KOPT-K1 (cell line): ENCODE measurements around the gene S100A8.
"Not testable (repeated sequence)": the region's sequence is repeated elsewhere in the genome, so short reads cannot be mapped to it uniquely, and the experiment has no call there.

Experiments
- H3K27ac ChIP-seq: fragments of 200-600 bp; sonication (generic); 2 replicates; pipeline ENCODE4 v1.5.1; 2016; ENCODE audit warnings: antibody characterized with exemption, mild to moderate bottlenecking, low read depth, low read length; ENCODE audit not compliant: poor library complexity, severe bottlenecking
- H3K36me3 ChIP-seq: fragments of 200-600 bp; sonication (generic); 2 replicates; pipeline ENCODE4 v1.5.1; 2017; ENCODE audit warnings: antibody characterized with exemption, mild to moderate bottlenecking, low read length, moderate library complexity; ENCODE audit not compliant: insufficient read depth
- H3K9me3 ChIP-seq: fragments of 200-600 bp; sonication (generic); 2 replicates; pipeline ENCODE4 v1.5.1; 2017; ENCODE audit warnings: antibody characterized with exemption, low read length, mild to moderate bottlenecking; ENCODE audit not compliant: insufficient read depth, poor library complexity, severe bottlenecking

S100A8 gene

GRCh38 chr1:153354515-153355193 lies 36.2 kb downstream of the S100A8 start:
- Histone ChIP-seq H3K9me3 (no peaks in the 10 kb centered on the region), H3K36me3 (no peaks in the 10 kb centered on the region), H3K27ac (no peak overlapping the region)

GRCh38 chr1:153353226-153353947 lies 37.5 kb downstream of the S100A8 start:
- H3K27ac ChIP-seq: no peak overlapping the region
- H3K9me3 ChIP-seq: no peaks in the 10 kb centered on the region
- no peaks in the 10 kb centered on the region for H3K36me3 ChIP-seq

- Histone ChIP-seq H3K9me3 (no peaks in the 10 kb centered on the region), H3K27ac (no peak overlapping the region), H3K36me3 (no peaks in the 10 kb centered on the region)
These were observed 38.4 kb downstream of the S100A8 start for GRCh38 chr1:153352523-153352922.

GRCh38 chr1:153350321-153350957 lies 40.4 kb downstream of the S100A8 start:
- Histone ChIP-seq H3K36me3 (no peaks in the 10 kb centered on the region), H3K27ac (no peak overlapping the region), H3K9me3 (no peaks in the 10 kb centered on the region)

- no peaks in the 10 kb centered on the region for H3K9me3 ChIP-seq
- no peak overlapping the region for H3K27ac ChIP-seq
- H3K36me3 ChIP-seq: no peaks in the 10 kb centered on the region
These were observed 41.2 kb downstream of the S100A8 start for GRCh38 chr1:153349363-153350320.

GRCh38 chr1:153348511-153349362 lies 42.1 kb downstream of the S100A8 start, which contains the start of gene PGLYRP4:
Gene PGLYRP4 (minus strand): TSS chr1:153348841. CDS start chr1:153347932, 909 bp downstream.
- Histone ChIP-seq H3K36me3 (no peaks in the 10 kb centered on the region), H3K9me3 (no peaks in the 10 kb centered on the region), H3K27ac (no peak within 1 kb of the TSS)

GRCh38 chr1:153347856-153348255 lies 43.0 kb downstream of the S100A8 start:
- Histone ChIP-seq H3K36me3 (no peaks in the 10 kb centered on the region), H3K9me3 (no peaks in the 10 kb centered on the region), H3K27ac (no peak overlapping the region)

GRCh38 chr1:153347049-153347448 lies 43.8 kb downstream of the S100A8 start:
- H3K27ac ChIP-seq, H3K9me3 ChIP-seq, H3K36me3 ChIP-seq: not testable (repeated sequence)

- no peak overlapping the region for H3K27ac ChIP-seq
- no peaks in the 10 kb centered on the region for H3K36me3 ChIP-seq
- no peaks in the 10 kb centered on the region for H3K9me3 ChIP-seq
These were observed 44.7 kb downstream of the S100A8 start for GRCh38 chr1:153346077-153346723.

GRCh38 chr1:153345187-153346076 lies 45.4 kb downstream of the S100A8 start:
- H3K36me3 ChIP-seq: no peaks in the 10 kb centered on the region
- no peak overlapping the region for H3K27ac ChIP-seq
- no peaks in the 10 kb centered on the region for H3K9me3 ChIP-seq

GRCh38 chr1:153344718-153345025 lies 46.2 kb downstream of the S100A8 start:
- Histone ChIP-seq H3K27ac (peak overlapping the region; percentile 46), H3K36me3 (no peaks in the 10 kb centered on the region)

GRCh38 chr1:153343811-153344717 lies 46.8 kb downstream of the S100A8 start:
- Histone ChIP-seq H3K36me3 (no peaks in the 10 kb centered on the region), H3K9me3 (no peaks in the 10 kb centered on the region), H3K27ac (peak overlapping the region; percentile 46)

More at GRCh38 chr1:153344718-153345025, 46.2 kb downstream of the S100A8 start:
- no peaks in the 10 kb centered on the region for H3K9me3 ChIP-seq
